IPS-11a (cell line): ENCODE results near the gene FSIP1.

Source experiments
- H3K4me3 ChIP-seq: one replicate; pipeline ENCODE4 v1.5.1; 2013; ENCODE audit warnings: low read depth, low read length, control low read depth

FSIP1 gene

GRCh38 chr15:39690881-39691634, 91.6 kb downstream of the FSIP1 start:
- no peak overlapping the region for H3K4me3 ChIP-seq

GRCh38 chr15:39687965-39688364, 94.7 kb downstream of the FSIP1 start:
- H3K4me3 ChIP-seq: no peak overlapping the region

GRCh38 chr15:39685999-39686613, 96.5 kb downstream of the FSIP1 start:
- no peak overlapping the region for H3K4me3 ChIP-seq

- no peak overlapping the region for H3K4me3 ChIP-seq
Measured at GRCh38 chr15:39685367-39685766, 97.3 kb downstream of the FSIP1 start.

GRCh38 chr15:39684233-39684632, 98.4 kb downstream of the FSIP1 start:
- no peak overlapping the region for H3K4me3 ChIP-seq

GRCh38 chr15:39682366-39682765, 100.3 kb downstream of the FSIP1 start:
- H3K4me3 ChIP-seq: no peak overlapping the region

DNA sequence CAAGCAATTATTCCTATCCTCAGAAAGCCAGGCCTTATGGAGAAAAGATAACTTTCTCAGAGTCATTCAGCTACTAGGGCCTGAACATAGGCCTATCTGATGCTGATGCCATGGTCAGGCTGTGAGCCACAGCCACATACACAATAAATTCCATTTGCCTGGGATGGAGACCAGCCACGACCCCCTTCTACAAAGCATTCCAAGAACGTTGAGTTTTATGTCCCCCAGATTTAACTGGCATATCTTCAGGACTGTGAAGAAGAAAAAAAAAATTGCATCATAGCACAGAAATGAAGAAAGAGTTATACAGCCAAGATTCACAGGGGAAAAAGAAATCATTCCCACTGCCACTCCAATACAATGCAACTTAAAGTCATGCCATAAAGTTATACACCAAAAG, 101.8 kb downstream of the FSIP1 start:
- no peak overlapping the region for H3K4me3 ChIP-seq

- no peak overlapping the region for H3K4me3 ChIP-seq
Measured at GRCh38 chr15:39672666-39673065, 110.0 kb downstream of the FSIP1 start.

DNA sequence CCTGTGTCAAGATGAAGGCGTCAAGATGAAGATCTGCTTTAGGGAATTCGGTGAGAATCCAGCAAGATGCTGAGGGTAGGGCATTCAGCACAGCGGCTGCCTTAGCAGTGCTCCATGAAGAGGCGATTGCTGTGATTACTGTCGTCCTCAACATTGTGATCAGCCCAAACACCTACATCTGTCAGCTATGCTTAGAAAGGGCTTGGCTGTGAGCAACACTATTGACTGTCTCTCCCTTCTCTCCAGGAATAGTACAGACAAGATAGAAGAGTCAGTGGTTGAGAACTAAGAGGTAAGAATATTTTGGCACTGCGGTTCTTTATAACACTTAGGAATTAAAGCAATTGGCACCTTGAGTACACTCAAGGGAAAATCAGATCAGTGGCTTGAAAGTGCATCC, 110.5 kb downstream of the FSIP1 start:
- no peak overlapping the region for H3K4me3 ChIP-seq

- no peak overlapping the region for H3K4me3 ChIP-seq
Measured at GRCh38 chr15:39670687-39671086, 112.0 kb downstream of the FSIP1 start.

- no peak overlapping the region for H3K4me3 ChIP-seq
Measured at GRCh38 chr15:39669661-39670060, 113.0 kb downstream of the FSIP1 start.

- H3K4me3 ChIP-seq: no peak overlapping the region
Measured at GRCh38 chr15:39669241-39669640, 113.4 kb downstream of the FSIP1 start.

DNA sequence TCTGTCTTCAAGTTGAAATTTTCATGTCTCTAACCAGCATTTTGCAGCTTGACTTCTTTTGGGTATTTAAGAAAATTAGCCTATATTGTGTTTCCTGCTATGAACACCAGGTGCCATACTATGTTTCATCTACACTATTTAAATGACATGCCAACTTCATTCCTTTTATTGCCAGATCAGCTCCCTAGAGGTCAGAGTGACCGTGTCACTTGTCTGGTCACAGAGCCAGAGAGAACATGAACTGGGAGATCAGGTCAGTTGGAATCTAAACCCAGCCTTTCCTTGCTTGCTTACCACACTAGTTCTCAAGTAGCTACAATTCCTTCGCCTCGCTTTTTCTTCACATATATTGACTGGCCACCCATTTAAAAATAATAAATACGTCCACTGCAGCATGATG, 114.2 kb downstream of the FSIP1 start:
- H3K4me3 ChIP-seq: no peak overlapping the region

GRCh38 chr15:39667382-39668127, 115.1 kb downstream of the FSIP1 start:
- no peak overlapping the region for H3K4me3 ChIP-seq

GRCh38 chr15:39666677-39667076, 116.0 kb downstream of the FSIP1 start:
- H3K4me3 ChIP-seq: no peak overlapping the region

- H3K4me3 ChIP-seq: no peak overlapping the region
Measured at GRCh38 chr15:39665629-39666250, 116.9 kb downstream of the FSIP1 start.

DNA sequence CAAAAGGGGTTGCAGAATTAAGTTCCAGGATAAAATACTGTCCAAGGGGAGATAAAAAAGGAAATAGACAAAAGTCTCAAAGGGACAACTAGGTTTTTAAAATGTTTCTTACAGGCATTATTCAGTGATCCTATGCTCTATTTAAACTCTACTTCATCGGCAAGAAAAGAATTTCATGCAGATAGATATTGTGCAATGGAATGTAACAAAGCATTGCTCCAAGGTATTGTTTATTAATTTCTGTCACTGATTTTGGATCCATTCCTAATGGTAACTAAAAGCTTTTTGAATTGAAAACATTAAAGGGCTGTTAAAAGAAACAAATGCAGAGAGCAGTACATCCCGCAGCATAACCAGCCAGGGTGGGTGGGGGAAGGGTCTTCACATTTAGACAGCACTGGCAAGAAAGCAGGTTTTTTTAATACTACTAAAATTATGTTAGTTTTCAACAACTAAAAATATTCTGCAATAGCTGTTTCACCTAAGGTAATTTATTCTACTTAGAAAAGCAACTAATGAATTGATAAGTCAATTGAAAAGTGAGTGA, 118.9 kb downstream of the FSIP1 start:
- H3K4me3 ChIP-seq: no peak overlapping the region

DNA sequence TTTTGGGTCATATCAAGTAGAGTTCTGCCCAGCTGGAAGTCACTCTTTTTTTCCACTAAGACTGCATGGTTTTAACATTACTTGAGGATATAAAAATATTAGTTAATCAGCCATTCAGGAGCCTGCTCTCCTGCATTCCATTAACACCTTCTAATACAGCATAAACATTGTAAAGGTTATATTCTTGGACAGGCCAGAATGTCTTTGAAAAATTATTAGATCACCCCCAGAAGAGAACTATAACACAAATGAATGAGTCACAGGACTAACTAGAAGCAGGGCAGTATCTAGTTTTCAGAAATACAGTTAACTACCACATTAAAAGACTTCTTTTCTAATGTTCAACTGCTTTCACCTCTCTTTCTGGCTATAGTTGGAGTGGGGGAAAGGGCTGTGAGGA, 120.9 kb downstream of the FSIP1 start:
- no peak overlapping the region for H3K4me3 ChIP-seq

GRCh38 chr15:39658740-39659139, 123.9 kb downstream of the FSIP1 start:
- H3K4me3 ChIP-seq: no peak overlapping the region

DNA sequence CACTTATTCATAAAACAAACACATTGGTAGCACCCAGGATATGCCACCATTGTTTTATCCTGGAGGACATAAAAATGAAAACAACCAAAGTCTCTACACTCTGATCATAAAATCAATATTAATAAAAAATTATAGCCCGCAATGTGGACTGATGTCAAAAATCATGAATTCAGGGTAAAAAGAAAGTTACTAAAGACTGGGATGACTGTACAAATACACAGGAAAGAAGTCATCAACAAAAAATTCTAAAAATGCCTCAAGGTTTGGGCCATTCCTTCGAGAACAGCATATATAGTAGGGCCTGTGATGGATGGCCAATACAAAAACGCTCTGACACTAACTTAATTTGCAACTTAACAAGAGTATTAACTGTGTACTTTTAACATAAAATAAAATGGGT, 125.0 kb downstream of the FSIP1 start:
- no peak overlapping the region for H3K4me3 ChIP-seq

DNA sequence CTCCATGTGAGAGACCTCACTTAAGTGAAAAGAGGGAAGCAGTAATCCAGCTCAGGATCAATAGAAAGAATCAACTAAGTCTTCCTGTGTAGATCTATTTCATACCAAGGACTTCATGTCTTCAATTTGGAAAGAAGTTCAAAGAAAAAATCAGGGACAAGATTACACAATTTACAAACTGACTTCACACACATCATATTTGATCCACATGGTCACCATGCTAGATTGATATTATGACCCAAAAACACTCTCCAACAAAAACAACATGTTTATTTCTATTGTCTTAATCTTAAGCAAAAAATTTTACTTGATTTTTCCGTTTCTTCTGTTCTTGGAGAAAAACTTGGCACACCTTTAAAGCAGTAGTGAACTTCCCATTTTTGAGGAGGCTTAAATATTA, 125.5 kb downstream of the FSIP1 start:
- no peak overlapping the region for H3K4me3 ChIP-seq
